ENCODE measurements around the gene NSL1. TPM values are rescaled to one million over a fixed set of nuclear protein-coding genes. Genes with fewer than 3 reads are reported as not detected.

NSL1 gene
- 26.0 and 28.5 TPM in 2 replicates for total RNA-seq

DNA sequence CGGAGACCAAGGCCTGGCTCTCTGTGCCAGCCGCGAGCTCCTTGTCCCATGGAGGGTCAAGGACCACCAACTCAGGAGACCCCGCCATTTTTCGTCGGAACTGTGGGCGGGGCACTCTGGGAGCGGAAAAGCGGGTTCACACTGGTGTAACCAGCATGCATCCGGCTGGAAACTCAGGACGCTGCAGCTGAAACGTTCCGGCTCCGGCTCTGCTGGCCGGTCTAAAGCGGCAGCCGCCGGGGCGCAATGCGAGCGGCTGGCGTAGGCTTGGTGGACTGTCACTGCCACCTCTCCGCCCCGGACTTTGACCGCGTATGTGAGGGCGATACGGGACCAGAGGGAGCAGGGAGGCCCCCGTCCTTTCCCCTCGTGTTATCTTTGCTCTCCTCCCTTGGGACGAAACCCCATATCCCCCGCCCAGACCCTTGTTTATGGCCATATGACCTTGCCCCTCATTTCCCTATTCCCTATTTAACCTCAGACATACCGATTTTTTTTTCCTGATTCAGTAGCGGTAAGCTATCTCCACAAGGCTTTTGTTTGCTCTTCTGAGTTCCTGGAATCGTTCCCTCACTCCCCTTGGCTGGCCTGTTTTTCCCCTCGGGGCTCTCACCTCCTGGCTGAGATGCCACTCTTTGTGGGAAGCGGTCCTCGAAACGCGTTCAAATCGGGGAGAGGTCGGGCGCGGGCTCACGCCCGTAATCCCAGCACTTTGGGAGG lies at the start of gene NSL1, which contains the start of gene TATDN3:
Gene NSL1, minus strand, starts transcription at position 102 of the 720 bp plus-strand sequence. Its CDS starts 14 bp downstream, at position 88.
Gene TATDN3, plus strand, starts transcription at position 219 of the 720 bp plus-strand sequence. Its CDS starts 28 bp downstream, at position 247.

GRCh38 chr1:212699625-212700222 lies 91.9 kb downstream of the NSL1 start, which contains the start of gene BATF3:
Gene BATF3, minus strand, starts transcription at chr1:212699840. Its CDS starts 78 bp downstream, at chr1:212699762.

Other genes with a start within 250 kb of the NSL1 start
- 0.95 and 2.7 TPM in 2 replicates for gene ATF3, start 183.0 kb downstream of the NSL1 start, total RNA-seq
- 1.1 TPM in 2 replicates for gene BATF3, start 91.9 kb downstream of the NSL1 start, total RNA-seq
- 10.4 and 13.3 TPM in 2 replicates for gene TATDN3, start 117 bp upstream of the NSL1 start, total RNA-seq
- 0.17 TPM in 1 of 2 replicates, not detected in the other for gene SPATA45, start 55.9 kb upstream of the NSL1 start, total RNA-seq
- gene FLVCR1, start 66.5 kb upstream of the NSL1 start, total RNA-seq, result 9.2 and 9.8 TPM in 2 replicates
- gene VASH2, start 158.8 kb upstream of the NSL1 start, total RNA-seq, result under 0.01 and 0.17 TPM in 2 replicates
- gene ANGEL2, start 224.1 kb upstream of the NSL1 start, total RNA-seq, result 46.5 and 52.3 TPM in 2 replicates

All from dermis lymphatic vessel endothelial cell (primary cell).